ENCODE measurements around the gene PDZD2. TPM values are rescaled to one million over a fixed set of nuclear protein-coding genes. Genes with fewer than 3 reads are reported as not detected.
"Not testable (repeated sequence)": the region's sequence is repeated elsewhere in the genome, so short reads cannot be mapped to it uniquely, and the experiment has no call there.

PDZD2 gene
- total RNA-seq, 2 donors from 2014 or later = not detected

- Mint-ChIP-seq H3K36me3 (no peaks in the 10 kb centered on the region), H3K4me1 (ENCODE audit: low read depth in 2 of 2) (no peaks in the 10 kb centered on the region), H3K4me3 (no peak overlapping the region), H3K27ac (no peak overlapping the region), H3K27me3 (no peaks in the 10 kb centered on the region), H3K9me3 (no peaks in the 10 kb centered on the region)
- ATAC-seq (no peak), DNase-seq (ENCODE audit: low spot score) (no peak)
Observed at GRCh38 chr5:32071351-32071944, 432.5 kb downstream of the PDZD2 start.

GRCh38 chr5:32072054-32072453, 433.1 kb downstream of the PDZD2 start:
- no peaks in the 10 kb centered on the region for H3K9me3 Mint-ChIP-seq
- no peaks in the 10 kb centered on the region for H3K27me3 Mint-ChIP-seq
- no peaks in the 10 kb centered on the region for H3K4me1 Mint-ChIP-seq (ENCODE audit: low read depth in 2 of 2)
- H3K4me3 Mint-ChIP-seq = no peak overlapping the region
- no peak overlapping the region for H3K27ac Mint-ChIP-seq
- DNase-seq (ENCODE audit: low spot score) (no peak), ATAC-seq (no peak)
- H3K36me3 Mint-ChIP-seq = no peaks in the 10 kb centered on the region

- ATAC-seq (peak in 1 of 2 donors; percentile 20), DNase-seq (ENCODE audit: low spot score) (no peak)
- H3K27ac Mint-ChIP-seq = no peak overlapping the region
- no peak overlapping the region for H3K4me3 Mint-ChIP-seq
- no peaks in the 10 kb centered on the region for H3K9me3 Mint-ChIP-seq
- H3K36me3 Mint-ChIP-seq = no peaks in the 10 kb centered on the region
- no peaks in the 10 kb centered on the region for H3K4me1 Mint-ChIP-seq (ENCODE audit: low read depth in 2 of 2)
- H3K27me3 Mint-ChIP-seq = no peaks in the 10 kb centered on the region
Observed at GRCh38 chr5:32074401-32074800, 435.5 kb downstream of the PDZD2 start.

DNA sequence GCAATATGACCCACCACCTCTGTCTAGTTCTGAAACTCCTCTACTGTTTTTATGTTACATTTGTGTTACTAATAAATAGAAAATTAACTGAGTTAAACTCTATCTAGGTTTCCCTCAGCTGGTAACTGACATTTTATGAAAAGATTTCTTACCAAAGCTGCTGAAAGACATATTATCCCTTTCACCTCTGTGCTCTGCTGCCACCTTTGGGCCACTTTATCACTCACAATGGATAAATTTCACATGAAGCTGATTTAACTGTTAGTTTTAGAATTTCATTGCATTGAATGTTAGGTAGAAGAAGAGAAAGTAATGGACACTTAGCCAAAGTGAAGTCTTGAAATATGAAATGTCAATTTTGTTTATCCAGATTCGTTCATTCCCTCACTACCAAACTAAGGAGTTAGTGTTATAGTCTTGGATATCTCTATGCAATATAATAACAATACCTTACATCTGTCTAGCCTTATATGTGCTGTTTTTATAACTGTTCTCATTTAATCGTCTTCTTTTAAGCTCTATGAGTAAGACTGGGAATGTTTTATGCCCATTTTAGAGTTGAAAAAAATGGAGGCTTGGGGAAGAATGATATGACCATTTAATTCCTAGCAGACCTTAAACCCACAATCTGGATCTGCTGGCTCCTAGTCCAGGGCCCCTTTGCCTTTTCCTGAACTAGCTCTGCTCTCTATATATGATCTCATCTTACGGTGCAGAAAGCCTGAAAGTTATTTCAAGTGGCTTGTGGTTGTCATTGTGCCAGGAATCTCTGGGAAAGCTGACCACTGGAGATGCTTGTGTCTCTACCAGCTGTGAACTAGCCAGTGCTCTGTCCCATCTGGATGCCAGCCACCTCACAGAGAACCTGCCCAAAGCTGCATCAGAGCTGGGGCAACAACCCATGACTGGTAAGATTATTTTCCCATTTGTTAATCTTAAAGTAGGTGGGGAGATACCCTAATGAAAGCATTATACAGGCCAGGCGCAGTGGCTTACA, 438.1 kb downstream of the PDZD2 start:
- ATAC-seq (no peak), DNase-seq (ENCODE audit: low spot score) (no peak)
- Mint-ChIP-seq H3K9me3 (no peaks in the 10 kb centered on the region), H3K27ac (no peak overlapping the region), H3K27me3 (no peaks in the 10 kb centered on the region), H3K4me3 (no peak overlapping the region), H3K4me1 (ENCODE audit: low read depth in 2 of 2) (no peaks in the 10 kb centered on the region), H3K36me3 (no peaks in the 10 kb centered on the region)

GRCh38 chr5:32078855-32079254, 439.9 kb downstream of the PDZD2 start:
- DNase-seq (ENCODE audit: low spot score); H3K4me3 Mint-ChIP-seq; ATAC-seq; H3K4me1 Mint-ChIP-seq (ENCODE audit: low read depth in 2 of 2); H3K36me3 Mint-ChIP-seq; H3K27ac Mint-ChIP-seq; H3K27me3 Mint-ChIP-seq; H3K9me3 Mint-ChIP-seq: not testable (repeated sequence)

GRCh38 chr5:32080565-32080964, 441.6 kb downstream of the PDZD2 start:
- H3K9me3 Mint-ChIP-seq; H3K27me3 Mint-ChIP-seq; H3K27ac Mint-ChIP-seq; H3K36me3 Mint-ChIP-seq; ATAC-seq; H3K4me3 Mint-ChIP-seq; DNase-seq (ENCODE audit: low spot score); H3K4me1 Mint-ChIP-seq (ENCODE audit: low read depth in 2 of 2): not testable (repeated sequence)

DNA sequence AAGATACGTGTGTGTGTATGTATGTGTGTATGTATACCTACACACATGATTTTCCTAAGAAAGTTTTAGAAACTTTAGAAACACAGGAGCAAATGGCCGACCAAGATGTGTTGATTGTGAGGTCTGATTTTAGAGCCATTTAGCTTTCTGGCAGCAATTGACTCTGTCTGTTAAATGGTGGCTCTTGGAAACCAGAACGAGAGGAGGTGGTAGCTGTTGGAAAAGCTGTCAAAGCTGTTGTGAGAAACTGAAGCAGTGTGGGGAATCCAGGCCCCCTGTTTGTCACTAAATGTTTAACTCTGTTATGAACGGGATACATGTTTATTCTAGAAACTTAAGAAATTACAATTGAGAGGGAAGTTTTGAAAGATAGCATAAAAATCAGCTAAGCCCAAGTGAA, 443.8 kb downstream of the PDZD2 start:
- H3K27ac Mint-ChIP-seq = no peak overlapping the region
- H3K36me3 Mint-ChIP-seq = no peaks in the 10 kb centered on the region
- H3K4me3 Mint-ChIP-seq = no peak overlapping the region
- H3K4me1 Mint-ChIP-seq (ENCODE audit: low read depth in 2 of 2) = no peaks in the 10 kb centered on the region
- H3K27me3 Mint-ChIP-seq = no peaks in the 10 kb centered on the region
- H3K9me3 Mint-ChIP-seq = no peaks in the 10 kb centered on the region
- DNase-seq (ENCODE audit: low spot score) (no peak), ATAC-seq (no peak)

- Mint-ChIP-seq H3K4me1 (ENCODE audit: low read depth in 2 of 2) (no peaks in the 10 kb centered on the region), H3K36me3 (no peaks in the 10 kb centered on the region), H3K27ac (no peak overlapping the region), H3K4me3 (no peak overlapping the region), H3K9me3 (no peaks in the 10 kb centered on the region), H3K27me3 (no peaks in the 10 kb centered on the region)
- no peak for DNase-seq (ENCODE audit: low spot score)
- ATAC-seq = peak in 1 of 2 donors; percentile 43
Observed at GRCh38 chr5:32083981-32084430, 445.1 kb downstream of the PDZD2 start.

GRCh38 chr5:32087086-32088082, 448.5 kb downstream of the PDZD2 start:
- H3K4me1 Mint-ChIP-seq (ENCODE audit: low read depth in 2 of 2) = no peaks in the 10 kb centered on the region
- DNase-seq (ENCODE audit: low spot score) (no peak), ATAC-seq (no peak)
- H3K36me3 Mint-ChIP-seq = no peaks in the 10 kb centered on the region
- no peaks in the 10 kb centered on the region for H3K9me3 Mint-ChIP-seq
- H3K27ac Mint-ChIP-seq = no peak overlapping the region
- no peak overlapping the region for H3K4me3 Mint-ChIP-seq
- no peaks in the 10 kb centered on the region for H3K27me3 Mint-ChIP-seq

GRCh38 chr5:32088214-32088613, 449.3 kb downstream of the PDZD2 start:
- Mint-ChIP-seq H3K4me3 (no peak overlapping the region), H3K27ac (no peak overlapping the region), H3K36me3 (no peaks in the 10 kb centered on the region), H3K27me3 (no peaks in the 10 kb centered on the region), H3K4me1 (ENCODE audit: low read depth in 2 of 2) (peaks cover 0 to 2% of the 10 kb centered on the region in 2 donors), H3K9me3 (no peaks in the 10 kb centered on the region)
- no peak for ATAC-seq
- no peak for DNase-seq (ENCODE audit: low spot score)

- H3K4me1 Mint-ChIP-seq (ENCODE audit: low read depth in 2 of 2) = peaks cover 0 to 4% of the 10 kb centered on the region in 2 donors
- no peak for DNase-seq (ENCODE audit: low spot score)
- no peak overlapping the region for H3K4me3 Mint-ChIP-seq
- no peaks in the 10 kb centered on the region for H3K9me3 Mint-ChIP-seq
- H3K36me3 Mint-ChIP-seq = no peaks in the 10 kb centered on the region
- ATAC-seq = peak in 1 of 2 donors; percentile 61
- H3K27me3 Mint-ChIP-seq = no peaks in the 10 kb centered on the region
- no peak overlapping the region for H3K27ac Mint-ChIP-seq
Observed at GRCh38 chr5:32089146-32090000, 450.4 kb downstream of the PDZD2 start.

- Mint-ChIP-seq H3K27ac (no peak overlapping the region), H3K9me3 (no peaks in the 10 kb centered on the region), H3K4me1 (ENCODE audit: low read depth in 2 of 2) (peaks cover 0 to 4% of the 10 kb centered on the region in 2 donors), H3K27me3 (no peaks in the 10 kb centered on the region), H3K4me3 (no peak overlapping the region), H3K36me3 (no peaks in the 10 kb centered on the region)
- no peak for DNase-seq (ENCODE audit: low spot score)
- no peak for ATAC-seq
Observed at GRCh38 chr5:32090026-32090754, 451.3 kb downstream of the PDZD2 start.

Measured in natural killer cell treated with Interleukin-12 subunit alpha and Interleukin-12 subunit beta and Interleukin-15 and Interleukin-18, amount 100 ng/mL, for 72 hours (primary cell).